Skeletal muscle tissue (tissue), 4 donors: Measurements from ENCODE around the gene IFNE. TPM values are rescaled to one million over a fixed set of nuclear protein-coding genes. Genes with fewer than 3 reads are reported as not detected.

Experiments
- H3K27ac ChIP-seq: one replicate; pipeline ENCODE4 v1.7.0; 2013; ENCODE audit warnings: mild to moderate bottlenecking, low read depth, low read length, inconsistent platforms
- H3K27me3 ChIP-seq, 3 donors: one replicate each; pipeline ENCODE4 v1.7.0; 2013; ENCODE audit warnings: low read length in 3 of 3; ENCODE audit not compliant: control insufficient read depth in 3 of 3, insufficient read depth in 3 of 3
- H3K36me3 ChIP-seq, 3 donors: one replicate each; pipeline ENCODE4 v1.7.0; 2013; ENCODE audit warnings: low read length in 3 of 3; ENCODE audit not compliant: control insufficient read depth in 3 of 3, insufficient read depth in 3 of 3
- H3K4me1 ChIP-seq, 3 donors: one replicate each; pipeline ENCODE4 v1.7.0; 2013; ENCODE audit warnings: low read length in 3 of 3, mild to moderate bottlenecking in 3 of 3; ENCODE audit not compliant: control insufficient read depth in 3 of 3, insufficient read depth in 3 of 3
- H3K4me3 ChIP-seq, 3 donors: one replicate each; pipeline ENCODE4 v1.7.0; 2013; ENCODE audit warnings: low read length in 3 of 3
- H3K9ac ChIP-seq, 3 donors: one replicate each; pipeline ENCODE4 v1.7.0; 2013; ENCODE audit warnings: low read length in 3 of 3, mild to moderate bottlenecking in 3 of 3, moderate library complexity in 2 of 3, low read depth in 1 of 3
- H3K9me3 ChIP-seq, 3 donors: one replicate each; pipeline ENCODE4 v1.7.0; 2013; ENCODE audit warnings: low read length in 3 of 3; ENCODE audit not compliant: control insufficient read depth in 3 of 3
- total RNA-seq: library from RNA; depleted of rRNA; stranded (reverse); fragments of >200 nt; gene quantifications from one replicate; pipeline ENCODE4 v1.2.3, GENCODE V29; 2014
- donor health status: Osteomylitis.

The IFNE gene, protein sequence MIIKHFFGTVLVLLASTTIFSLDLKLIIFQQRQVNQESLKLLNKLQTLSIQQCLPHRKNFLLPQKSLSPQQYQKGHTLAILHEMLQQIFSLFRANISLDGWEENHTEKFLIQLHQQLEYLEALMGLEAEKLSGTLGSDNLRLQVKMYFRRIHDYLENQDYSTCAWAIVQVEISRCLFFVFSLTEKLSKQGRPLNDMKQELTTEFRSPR
- total RNA-seq, result not detected

DNA sequence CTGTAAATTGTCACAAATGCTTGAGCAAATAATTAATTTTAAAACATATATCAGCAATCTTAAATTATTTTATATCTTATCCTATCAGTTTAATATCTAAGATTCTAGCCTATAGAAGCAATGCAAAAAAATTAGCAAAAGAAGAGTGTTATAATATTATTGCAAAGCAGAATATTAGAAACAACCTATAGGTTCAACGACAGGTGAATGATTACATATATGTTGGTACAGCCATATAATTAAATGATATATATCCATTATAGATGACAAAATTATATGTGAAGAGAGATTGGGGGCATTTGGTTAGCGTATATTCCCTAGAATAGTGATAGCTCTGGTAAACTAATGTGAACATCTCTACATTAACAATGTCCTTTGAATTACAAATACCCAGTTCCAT lies at the start of gene IFNE:
Gene IFNE, minus strand, starts transcription at position 101 of the 400 bp plus-strand sequence. CDS start 619 bp downstream, outside the sequence.
- Histone ChIP-seq H3K36me3 (no peaks in the 10 kb centered on the region), H3K4me1 (no peaks in the 10 kb centered on the region), H3K27ac (no peak within 1 kb of the TSS), H3K4me3 (no peak within 1 kb of the TSS), H3K9me3 (no peaks in the 10 kb centered on the region), H3K9ac (no peak within 1 kb of the TSS), H3K27me3 (no peaks in the 10 kb centered on the region)

- H3K36me3 ChIP-seq, result no peaks in the 10 kb centered on the region
These were observed 46.2 kb upstream of the IFNE start for GRCh38 chr9:21528123-21528808.

DNA sequence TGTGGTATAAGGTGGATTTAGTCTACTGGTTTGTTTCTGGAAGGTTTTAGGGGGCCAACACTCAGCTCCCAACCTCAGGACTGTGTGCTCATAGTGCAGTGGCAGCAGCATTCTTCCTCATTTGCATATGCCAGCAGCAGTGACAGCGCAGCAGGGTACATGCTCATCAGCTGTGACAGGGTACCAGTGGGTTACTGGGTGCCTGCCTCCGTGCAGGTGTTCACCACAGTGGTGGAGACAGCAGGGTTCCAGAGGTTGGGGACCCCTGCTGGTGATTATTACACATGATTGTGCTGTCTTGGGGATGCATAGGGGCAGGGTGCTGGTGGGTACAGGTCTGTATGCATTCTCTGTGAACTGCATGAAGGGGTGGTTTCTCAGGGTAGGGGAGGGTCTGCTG lies 45.5 kb upstream of the IFNE start:
- Histone ChIP-seq H3K4me1 (no peaks in the 10 kb centered on the region), H3K27ac (no peak overlapping the region), H3K9me3 (no peaks in the 10 kb centered on the region), H3K36me3 (no peaks in the 10 kb centered on the region), H3K4me3 (no peak overlapping the region), H3K9ac (no peak overlapping the region), H3K27me3 (peaks cover 0 to 3% (median 2%) of the 10 kb centered on the region in 3 donors)

More at GRCh38 chr9:21528123-21528808, 46.2 kb upstream of the IFNE start:
- peaks cover 0 to 3% (median 2%) of the 10 kb centered on the region in 3 donors for H3K27me3 ChIP-seq
- H3K9me3 ChIP-seq, result no peaks in the 10 kb centered on the region
- H3K4me1 ChIP-seq, result no peaks in the 10 kb centered on the region
- H3K9ac ChIP-seq, result no peak overlapping the region
- H3K4me3 ChIP-seq, result no peak overlapping the region
- H3K27ac ChIP-seq, result no peak overlapping the region

GRCh38 chr9:21525174-21525573 lies 43.1 kb upstream of the IFNE start:
- no peak overlapping the region for H3K4me3 ChIP-seq
- H3K36me3 ChIP-seq, result no peaks in the 10 kb centered on the region
- H3K27ac ChIP-seq, result no peak overlapping the region
- no peak overlapping the region for H3K9ac ChIP-seq
- peaks cover 0 to 3% (median 2%) of the 10 kb centered on the region in 3 donors for H3K27me3 ChIP-seq
- no peaks in the 10 kb centered on the region for H3K9me3 ChIP-seq
- H3K4me1 ChIP-seq, result no peaks in the 10 kb centered on the region

DNA sequence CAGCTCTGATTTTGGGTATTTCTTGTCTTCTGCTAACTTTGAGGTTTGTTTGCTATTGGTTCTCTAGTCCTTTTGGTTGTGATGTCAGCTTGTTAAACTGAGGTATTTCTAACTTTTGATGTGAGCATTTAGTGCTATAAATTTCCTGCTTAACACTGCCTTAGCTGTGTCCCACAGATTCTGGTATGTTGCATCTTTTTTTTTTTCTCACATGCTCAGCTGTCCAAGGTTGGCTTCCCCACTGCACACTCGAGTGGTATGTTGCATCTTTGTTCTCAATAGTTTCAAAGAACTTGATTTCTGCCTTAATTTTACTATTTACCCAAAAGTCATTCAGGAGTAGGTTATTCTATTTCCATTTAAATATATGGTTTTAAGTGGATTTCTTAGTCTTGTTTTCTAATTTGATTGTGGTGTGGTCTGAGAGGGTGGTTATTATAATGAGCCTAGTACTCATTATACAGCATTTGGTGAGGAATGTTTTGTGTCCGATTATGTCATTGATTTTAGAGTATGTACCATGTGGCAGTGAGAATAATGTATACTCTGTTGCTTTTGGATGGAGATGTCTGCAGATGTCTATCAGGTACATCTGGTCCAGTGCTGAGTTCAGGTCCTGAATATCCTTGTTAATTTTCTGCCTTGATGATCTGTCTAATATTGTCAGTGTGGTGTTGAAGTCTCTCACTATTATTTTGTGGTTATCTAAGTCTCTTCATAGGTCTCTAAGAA lies 42.2 kb upstream of the IFNE start:
- H3K27me3 ChIP-seq, result peaks cover 0 to 3% (median 2%) of the 10 kb centered on the region in 3 donors

DNA sequence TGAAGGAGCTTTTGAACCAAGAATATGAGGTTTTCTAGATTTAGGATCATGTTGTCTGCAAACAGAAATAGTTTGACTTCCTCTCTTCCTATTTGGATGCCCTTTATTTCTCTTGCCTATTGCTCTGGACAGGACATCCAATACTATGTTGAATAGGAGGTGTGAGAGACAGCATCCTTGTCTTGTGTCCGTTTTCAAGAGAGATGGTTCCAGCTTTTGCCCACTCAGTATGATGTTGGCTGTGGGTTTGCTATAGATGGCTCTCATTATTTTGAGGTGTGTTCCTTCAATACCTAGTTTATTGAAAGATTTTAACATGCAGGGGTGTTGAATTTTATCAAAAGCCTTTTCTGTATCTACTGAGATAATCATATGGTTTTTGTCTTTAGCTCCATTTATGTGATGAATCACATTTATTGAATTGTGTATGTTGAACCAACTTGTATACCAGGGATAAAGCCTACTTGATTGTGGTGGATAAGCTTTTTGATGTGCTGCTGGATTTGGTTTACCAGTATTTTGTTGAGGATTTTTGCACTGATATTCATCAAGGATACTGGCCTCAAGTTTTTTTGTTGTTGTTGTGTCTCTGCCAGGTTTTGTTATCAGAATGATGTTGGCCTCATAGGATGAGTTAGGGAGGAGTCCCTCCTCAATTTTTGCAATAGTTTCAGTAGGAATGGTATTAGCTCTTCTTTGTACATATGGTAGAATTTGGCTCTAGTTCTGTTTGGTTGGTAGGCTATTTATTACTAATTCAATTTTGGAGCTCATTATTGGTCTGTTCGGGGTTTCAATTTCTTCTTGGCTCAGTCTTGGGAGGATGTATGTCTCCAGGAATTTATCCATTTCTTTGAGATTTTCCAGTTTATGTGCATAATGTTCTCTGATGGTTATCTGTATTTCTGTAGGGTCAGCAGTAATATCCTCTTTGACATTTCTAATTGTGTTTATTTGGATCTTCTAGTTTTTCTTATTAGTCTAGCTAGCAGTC lies 41.2 kb upstream of the IFNE start:
- no peaks in the 10 kb centered on the region for H3K9me3 ChIP-seq
- H3K9ac ChIP-seq, result no peak overlapping the region
- H3K27me3 ChIP-seq, result peaks cover 0 to 3% (median 2%) of the 10 kb centered on the region in 3 donors
- no peak overlapping the region for H3K4me3 ChIP-seq
- H3K36me3 ChIP-seq, result no peaks in the 10 kb centered on the region
- no peaks in the 10 kb centered on the region for H3K4me1 ChIP-seq
- H3K27ac ChIP-seq, result no peak overlapping the region

More for the DNA sequence above, 42.2 kb upstream of the IFNE start:
- Histone ChIP-seq H3K36me3 (no peaks in the 10 kb centered on the region), H3K27ac (no peak overlapping the region), H3K4me1 (no peaks in the 10 kb centered on the region), H3K9me3 (no peaks in the 10 kb centered on the region), H3K4me3 (no peak overlapping the region), H3K9ac (no peak overlapping the region)

GRCh38 chr9:21522348-21522747 lies 40.2 kb upstream of the IFNE start:
- H3K9me3 ChIP-seq, result no peaks in the 10 kb centered on the region
- no peaks in the 10 kb centered on the region for H3K4me1 ChIP-seq
- no peak overlapping the region for H3K9ac ChIP-seq
- H3K27me3 ChIP-seq, result no peaks in the 10 kb centered on the region
- H3K36me3 ChIP-seq, result no peaks in the 10 kb centered on the region
- H3K27ac ChIP-seq, result no peak overlapping the region
- no peak overlapping the region for H3K4me3 ChIP-seq

DNA sequence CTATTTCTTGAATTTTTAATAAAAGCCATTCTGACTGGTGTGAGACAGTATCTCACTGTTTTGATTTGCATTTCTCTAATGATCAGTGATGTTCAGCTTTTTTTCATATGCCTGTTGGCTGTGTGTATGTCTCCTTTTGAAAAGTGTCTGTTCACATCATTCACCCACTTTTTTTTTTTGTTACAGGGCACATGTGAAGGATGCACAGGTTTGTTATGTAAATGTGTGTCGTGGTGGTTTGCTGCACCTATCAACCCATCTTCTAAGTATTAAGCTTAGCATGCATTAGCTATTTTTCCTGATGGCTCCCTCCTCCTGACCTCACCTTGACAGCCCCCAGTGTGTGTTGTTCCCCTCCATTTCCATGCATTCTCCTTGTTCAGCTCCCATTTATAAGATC lies 39.3 kb upstream of the IFNE start:
- H3K27ac ChIP-seq, result no peak overlapping the region
- no peaks in the 10 kb centered on the region for H3K4me1 ChIP-seq
- no peak overlapping the region for H3K9ac ChIP-seq
- no peak overlapping the region for H3K4me3 ChIP-seq
- no peaks in the 10 kb centered on the region for H3K27me3 ChIP-seq
- H3K36me3 ChIP-seq, result no peaks in the 10 kb centered on the region
- H3K9me3 ChIP-seq, result no peaks in the 10 kb centered on the region

DNA sequence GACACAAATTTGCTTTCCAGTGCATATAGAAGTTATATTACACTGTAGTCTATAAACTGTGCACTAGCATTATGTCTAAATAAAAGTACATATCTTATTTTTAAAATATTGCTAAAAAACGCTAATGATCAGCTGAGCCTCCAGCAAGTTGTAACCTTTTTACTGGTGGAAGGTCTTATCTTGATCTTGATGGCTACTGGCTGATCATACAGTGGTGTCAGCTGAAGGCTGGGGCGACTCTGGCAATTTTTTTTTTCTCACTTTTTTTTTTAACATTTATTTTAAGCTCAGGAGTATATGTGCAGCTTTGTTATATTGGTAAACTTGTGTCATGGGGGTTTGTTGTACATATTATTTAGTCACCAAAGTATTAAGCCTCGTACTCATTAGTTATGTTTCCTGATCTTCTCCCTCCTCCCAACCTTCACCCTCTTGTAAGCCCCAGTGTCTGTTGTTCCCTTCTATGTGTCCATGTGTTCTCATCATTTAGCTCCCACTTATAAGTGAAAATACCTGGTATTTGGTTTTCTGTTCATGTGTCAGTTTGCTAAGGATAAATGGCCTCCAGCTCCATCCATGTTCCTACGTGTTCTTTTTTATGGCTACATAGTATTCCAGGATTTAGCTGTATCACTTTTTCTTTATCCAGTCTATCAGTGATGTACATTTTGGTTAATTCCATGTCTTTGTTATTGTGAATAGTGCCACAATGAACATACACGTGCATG lies 38.6 kb upstream of the IFNE start:
- Histone ChIP-seq H3K27me3 (no peaks in the 10 kb centered on the region), H3K9me3 (no peaks in the 10 kb centered on the region), H3K27ac (no peak overlapping the region), H3K4me3 (no peak overlapping the region), H3K4me1 (no peaks in the 10 kb centered on the region), H3K36me3 (no peaks in the 10 kb centered on the region), H3K9ac (no peak overlapping the region)
